Measurements from ENCODE around the gene MAGI1.
"Not testable (repeated sequence)": the region's sequence is repeated elsewhere in the genome, so short reads cannot be mapped to it uniquely, and the experiment has no call there.

MAGI1 gene

GRCh38 chr3:65867463-65868210, 171.1 kb downstream of the MAGI1 start:
- no peak for DNase-seq

GRCh38 chr3:65864357-65864904, 174.3 kb downstream of the MAGI1 start:
- no peak for DNase-seq

DNA sequence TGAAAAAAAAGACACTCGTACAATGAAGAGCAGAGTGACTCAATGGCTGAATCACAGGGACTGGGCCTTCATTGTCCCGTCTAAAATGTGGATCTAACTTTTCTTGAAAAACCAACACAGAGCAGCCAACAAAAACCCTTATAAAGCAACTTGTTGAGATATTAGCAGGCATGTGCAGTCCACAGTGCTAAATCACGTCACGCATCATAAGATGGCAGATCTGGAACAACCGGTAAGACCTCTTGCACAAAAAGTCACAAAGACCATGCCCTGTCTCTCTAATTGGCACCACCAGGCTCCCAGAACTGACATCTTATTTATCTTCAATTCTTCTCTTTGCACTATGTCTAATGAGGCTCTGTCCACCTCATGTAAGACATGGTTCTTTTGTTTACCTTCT, 177.0 kb downstream of the MAGI1 start:
- no peak for DNase-seq

DNA sequence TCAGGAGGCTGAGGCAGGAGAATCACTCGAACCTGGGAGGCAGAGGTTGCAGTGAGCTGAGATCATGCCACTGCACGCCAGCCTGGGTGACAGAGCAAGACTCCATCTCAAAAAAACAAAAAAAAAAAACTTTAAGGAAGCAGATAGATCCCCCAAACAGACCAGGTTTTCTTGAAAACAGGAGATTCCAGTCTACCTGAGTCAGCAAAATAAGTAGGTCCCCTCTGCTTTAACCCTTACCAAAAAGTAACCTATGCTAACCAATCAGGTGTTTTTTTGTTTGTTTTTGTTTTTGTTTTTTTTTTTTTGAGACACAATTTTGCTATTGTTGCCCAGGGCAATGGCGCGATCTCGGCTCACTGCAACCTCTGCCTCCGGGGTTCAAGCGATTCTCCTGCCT, 179.1 kb downstream of the MAGI1 start:
- not testable (repeated sequence) for DNase-seq

- DNase-seq: no peak
These were observed 180.0 kb downstream of the MAGI1 start for GRCh38 chr3:65858749-65859148.

- DNase-seq: no peak
These were observed 181.4 kb downstream of the MAGI1 start for GRCh38 chr3:65857327-65857726.

DNA sequence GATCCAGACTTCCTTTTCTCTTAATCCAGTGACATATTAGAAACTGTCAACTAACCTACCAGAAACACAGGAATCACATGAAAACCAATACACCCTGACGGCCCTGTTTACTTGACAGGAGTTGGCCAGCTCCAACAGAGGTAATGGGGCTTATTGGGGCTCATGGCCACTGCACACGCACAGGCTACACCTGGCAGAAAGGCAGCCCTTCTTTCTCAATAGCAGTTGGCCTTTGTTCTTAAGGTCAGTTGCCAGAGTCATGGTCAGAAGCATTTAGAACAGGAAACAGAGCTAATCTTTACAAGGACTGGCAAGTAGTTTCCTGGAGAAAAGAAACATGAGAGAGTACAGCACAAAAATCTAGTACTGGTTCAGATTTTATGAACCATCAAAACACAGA, 181.8 kb downstream of the MAGI1 start:
- DNase-seq: no peak

- DNase-seq: no peak
These were observed 183.2 kb downstream of the MAGI1 start for GRCh38 chr3:65855370-65856100.

DNA sequence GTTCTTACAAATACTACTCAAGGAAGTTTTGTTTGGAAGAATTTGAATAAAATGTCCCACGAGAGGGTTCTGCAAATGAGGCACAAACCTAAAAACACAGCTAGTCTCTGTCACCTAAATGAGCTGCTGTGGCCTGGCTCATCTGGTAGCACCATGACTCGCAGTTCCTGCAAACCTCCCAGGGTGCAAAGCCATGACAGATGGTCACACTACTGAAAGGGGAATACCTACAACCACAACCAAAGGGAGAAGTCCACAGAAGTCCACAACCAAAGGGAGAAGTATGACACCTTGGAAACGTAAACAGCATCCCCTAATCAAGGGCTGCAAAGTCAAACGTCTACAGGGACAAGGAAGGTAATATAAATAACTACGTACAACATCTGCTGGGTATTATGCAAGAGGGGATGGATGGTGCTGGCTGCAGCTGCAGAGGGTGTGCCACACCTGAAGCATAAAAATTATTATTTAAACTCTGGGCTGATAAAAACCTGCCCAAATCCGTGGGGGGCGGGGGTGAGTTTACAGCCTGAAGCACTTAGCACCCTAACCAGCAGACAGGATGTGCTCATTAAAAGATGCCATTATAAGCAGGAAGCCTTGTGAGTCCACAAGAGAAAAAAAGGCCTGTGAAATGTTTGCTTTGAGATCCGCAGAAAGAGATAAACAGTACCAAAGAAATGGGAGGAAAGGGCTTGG, 184.0 kb downstream of the MAGI1 start:
- DNase-seq: no peak

- no peak for DNase-seq
These were observed 186.9 kb downstream of the MAGI1 start for GRCh38 chr3:65851827-65852226.

DNA sequence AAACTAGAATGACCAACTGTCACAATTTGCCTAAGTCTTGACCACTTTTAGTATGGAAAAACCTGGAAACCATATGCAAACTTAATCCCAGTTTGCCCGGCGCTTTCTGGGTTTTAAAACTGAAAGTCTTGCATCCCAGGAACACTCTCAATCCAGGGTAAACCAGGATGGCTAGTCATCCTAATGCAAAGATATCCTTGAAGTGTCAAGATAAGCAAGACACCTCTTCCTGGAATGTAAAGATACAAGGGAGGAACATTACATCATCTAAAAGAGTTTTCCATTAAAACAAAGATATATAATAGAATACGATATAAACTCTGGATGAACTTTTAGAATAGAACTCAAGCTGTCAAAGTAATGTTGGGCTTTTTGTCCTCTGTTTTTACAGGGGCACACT, 188.5 kb downstream of the MAGI1 start:
- DNase-seq: no peak

GRCh38 chr3:65848024-65848423, 190.7 kb downstream of the MAGI1 start:
- DNase-seq: no peak

DNA sequence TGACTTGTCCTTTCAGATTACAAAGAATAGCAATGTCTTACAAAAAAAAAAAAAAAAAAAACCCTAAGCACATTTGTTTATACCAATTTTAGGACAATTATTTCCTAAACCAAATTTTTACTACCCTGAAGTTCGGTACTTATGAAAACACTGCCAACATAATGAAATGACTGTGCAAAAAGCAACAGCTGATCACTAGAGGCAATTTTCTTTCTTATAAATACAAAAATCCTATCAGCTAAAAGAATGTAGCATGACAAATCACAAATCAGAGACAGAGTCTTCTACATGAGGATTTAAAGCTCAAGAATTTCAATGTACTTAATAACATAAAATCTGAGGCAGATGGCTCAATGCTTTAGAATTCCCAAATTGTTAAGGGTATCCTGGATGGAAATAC, 191.8 kb downstream of the MAGI1 start:
- DNase-seq: no peak

DNA sequence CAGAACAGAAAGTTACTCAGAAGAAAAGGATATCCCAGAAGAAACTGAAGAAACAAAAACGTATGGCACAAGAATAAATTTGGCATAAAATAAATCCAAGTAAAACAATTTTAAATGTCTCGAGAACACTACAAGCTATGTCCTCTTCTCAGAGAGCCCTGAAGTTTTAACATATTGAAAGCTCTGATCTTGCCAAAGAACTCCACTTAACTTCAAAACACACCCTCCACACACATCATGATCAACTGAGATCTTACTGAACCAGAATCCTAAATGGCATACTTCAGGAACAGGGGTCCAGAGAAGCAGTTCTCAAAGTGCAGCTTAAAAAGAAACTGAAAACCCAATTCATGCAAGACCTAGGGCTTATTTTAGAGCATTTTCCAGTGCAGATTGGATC, 194.3 kb downstream of the MAGI1 start:
- DNase-seq: no peak

- no peak for DNase-seq
These were observed 195.0 kb downstream of the MAGI1 start for GRCh38 chr3:65843732-65844131.

DNA sequence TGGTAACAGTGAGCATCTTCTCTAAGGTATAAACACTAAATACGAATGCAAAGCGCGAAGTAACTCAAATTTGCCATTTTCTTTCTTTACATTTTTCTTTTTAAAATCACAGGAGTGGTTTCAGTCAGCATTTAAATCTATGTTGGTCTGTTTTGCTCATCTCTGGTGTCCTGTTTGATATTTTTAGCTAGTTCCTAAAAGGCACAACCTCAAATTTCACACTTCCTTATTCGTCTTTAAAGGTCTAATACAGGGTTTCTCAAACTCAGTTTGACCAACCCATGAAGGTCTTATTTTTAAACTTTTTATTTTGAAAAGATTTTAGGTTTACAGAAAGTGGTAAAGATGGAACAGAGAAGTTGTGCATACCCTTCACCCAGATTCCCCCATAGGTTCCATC, 201.1 kb downstream of the MAGI1 start:
- no peak for DNase-seq

GRCh38 chr3:65836047-65836446, 202.7 kb downstream of the MAGI1 start:
- DNase-seq: no peak

DNA sequence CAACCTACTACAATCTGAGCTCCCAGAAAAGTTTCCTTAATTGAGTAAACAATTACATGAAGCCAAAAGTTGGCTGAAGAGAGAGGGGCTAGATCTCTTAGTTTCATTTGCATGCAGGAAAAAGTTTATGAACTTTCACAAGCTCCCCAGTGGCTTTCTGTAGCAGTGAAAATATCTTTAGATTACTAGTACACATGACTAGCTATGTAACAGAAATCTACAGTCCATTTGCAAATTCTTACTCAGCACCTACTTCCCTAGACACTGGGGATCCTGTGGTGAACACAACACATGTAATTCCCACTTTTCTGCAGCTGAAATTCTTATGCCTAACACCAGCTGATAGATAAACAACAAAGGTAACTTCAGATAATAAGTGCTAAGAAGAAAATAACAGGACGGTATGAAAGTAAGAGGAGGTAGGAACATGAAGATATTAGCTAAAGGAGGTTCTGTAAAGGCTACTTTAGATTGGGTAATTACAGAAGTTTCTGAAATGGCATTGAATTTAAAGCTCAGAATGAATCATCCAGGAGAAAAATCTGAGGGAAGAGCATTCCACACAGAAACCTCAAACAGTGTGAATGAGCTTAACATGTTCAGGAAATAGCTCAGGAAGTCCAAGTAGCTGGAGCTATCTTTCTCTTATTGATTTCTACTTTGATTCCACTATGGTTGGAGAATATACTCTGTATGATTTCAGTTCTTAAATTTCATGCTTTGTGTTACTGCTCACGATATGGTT, 204.8 kb downstream of the MAGI1 start:
- no peak for DNase-seq

DNA sequence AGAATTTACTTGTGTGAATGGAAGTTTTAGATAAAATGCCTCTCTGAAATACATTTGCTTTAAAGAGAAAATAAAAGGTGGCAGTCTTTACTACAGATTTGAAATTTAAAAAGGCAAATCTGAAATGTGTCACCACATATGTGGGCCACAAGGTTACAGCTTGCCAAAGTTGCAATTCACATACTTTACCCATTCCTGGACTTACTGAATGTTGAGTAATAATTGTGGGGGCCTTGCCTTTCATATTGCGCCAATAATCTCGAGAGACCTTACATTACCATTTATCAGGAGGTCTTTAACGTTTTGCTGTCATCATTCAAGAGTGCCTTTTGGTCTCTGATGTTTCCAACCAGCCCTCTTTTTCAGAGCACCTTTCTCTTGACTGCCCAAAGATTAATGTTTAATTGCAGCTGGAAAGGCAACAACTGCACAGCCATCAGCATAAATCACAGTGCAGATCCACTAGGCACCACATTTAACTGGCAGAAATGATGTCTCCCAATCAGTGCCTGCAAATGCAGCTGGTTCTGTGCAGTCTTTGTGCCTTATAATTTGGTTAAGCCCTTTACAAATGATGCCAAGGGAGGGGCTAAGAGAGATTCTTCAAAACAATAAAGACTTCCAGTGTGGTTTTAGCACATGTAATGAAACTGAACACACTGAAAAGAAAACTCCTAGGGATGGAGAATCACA, 206.8 kb downstream of the MAGI1 start:
- DNase-seq: peak; percentile 19

DNA sequence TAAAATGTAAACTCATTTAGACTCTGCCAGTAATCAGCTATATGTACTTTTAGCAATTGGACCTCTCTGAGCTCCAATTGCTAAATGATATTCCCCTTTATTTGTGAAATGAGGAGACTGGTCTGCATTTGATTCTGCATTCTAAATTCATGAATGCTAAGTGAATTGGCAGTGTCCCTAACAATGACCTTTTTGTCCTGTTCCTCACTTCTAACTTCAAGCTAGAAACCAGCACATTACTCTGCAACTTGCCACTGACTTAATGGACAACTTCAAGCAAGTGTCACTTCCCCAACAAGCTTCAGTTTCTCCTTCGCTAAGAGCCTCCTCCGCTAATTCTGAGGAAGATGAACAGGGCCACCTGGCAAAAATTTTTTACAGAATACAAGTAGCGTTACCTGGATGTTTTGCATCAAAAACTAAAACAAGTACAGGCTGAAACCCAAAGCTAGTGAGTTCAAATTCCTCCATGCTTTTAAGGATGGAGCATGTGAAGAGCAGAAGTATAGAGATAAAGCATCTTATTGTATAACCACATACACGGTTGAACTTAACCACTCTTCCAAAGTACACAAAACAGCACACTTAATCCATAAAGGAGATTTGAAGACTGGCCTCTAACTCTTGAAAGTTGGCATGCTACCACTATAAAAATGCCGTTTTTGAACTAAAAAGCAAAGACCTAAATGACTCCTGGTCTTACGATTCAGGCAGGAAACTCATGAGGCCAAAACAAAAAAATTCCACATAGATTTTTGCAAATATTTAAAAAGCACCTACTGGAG, 207.6 kb downstream of the MAGI1 start:
- no peak for DNase-seq

- DNase-seq: no peak
These were observed 209.5 kb downstream of the MAGI1 start for GRCh38 chr3:65829228-65829627.
